NB4 (cell line): ENCODE results near the gene NPAS3.

Experiments
- DNase-seq: peaks from one replicate; pipeline ENCODE4 v3.0.0; 2010; ENCODE audit warnings: low read depth
- H3K4me3 ChIP-seq: one replicate; pipeline ENCODE4 v1.5.1; 2011; ENCODE audit warnings: mild to moderate bottlenecking, low read depth, low read length, moderate library complexity
- CTCF ChIP-seq: IDR thresholded peaks from one replicate; pipeline ENCODE4 v1.5.1; 2012; ENCODE audit warnings: low read depth, low read length
- MAX ChIP-seq: IDR thresholded peaks from 2 replicates; pipeline ENCODE4 v1.6.1; 2011; ENCODE audit warnings: low read depth, low read length
- MYC ChIP-seq: IDR thresholded peaks from 2 replicates; pipeline ENCODE4 v1.6.1; 2011; ENCODE audit warnings: low read depth, low read length
- POLR2A ChIP-seq: IDR thresholded peaks from 2 replicates; pipeline ENCODE4 v1.6.1; 2011; ENCODE audit warnings: mild to moderate bottlenecking; ENCODE audit not compliant: insufficient read length; ENCODE audit errors: extremely low read depth

Gene NPAS3

GRCh38 chr14:33747749-33748148 is 809.1 kb downstream of the NPAS3 start:
- H3K4me3 ChIP-seq, result no peak overlapping the region
- TF ChIP-seq CTCF (no peak), MAX (no peak), MYC (no peak), POLR2A (no peak)
- DNase-seq, result no peak

GRCh38 chr14:33754261-33754660 is 815.6 kb downstream of the NPAS3 start:
- TF ChIP-seq CTCF (no peak), MYC (no peak), MAX (no peak), POLR2A (no peak)
- no peak overlapping the region for H3K4me3 ChIP-seq
- no peak for DNase-seq

GRCh38 chr14:33755358-33755757 is 816.7 kb downstream of the NPAS3 start:
- H3K4me3 ChIP-seq, result no peak overlapping the region
- TF ChIP-seq POLR2A (no peak), CTCF (no peak), MAX (no peak), MYC (no peak)
- DNase-seq, result no peak

GRCh38 chr14:33756833-33757232 is 818.2 kb downstream of the NPAS3 start:
- no peak overlapping the region for H3K4me3 ChIP-seq
- DNase-seq, result no peak

GRCh38 chr14:33758547-33758946 is 819.9 kb downstream of the NPAS3 start:
- no peak for DNase-seq
- no peak overlapping the region for H3K4me3 ChIP-seq
- TF ChIP-seq MYC (no peak), CTCF (no peak), POLR2A (no peak), MAX (no peak)

More at GRCh38 chr14:33756833-33757232, 818.2 kb downstream of the NPAS3 start:
- no peak for TF ChIP-seq CTCF
- TF ChIP-seq POLR2A, result no peak
- no peak for TF ChIP-seq MAX
- no peak for TF ChIP-seq MYC
